Coronary artery (tissue), 2 donors: Measurements from ENCODE around the gene S100A10.
A peak's percentile ranks its signal among the peaks of the same experiment; 100 is the strongest.

Experiments
- DNase-seq: peaks from one replicate; pipeline ENCODE4 v3.0.0-alpha.2; 2017; ENCODE audit warnings: low spot score
- H3K27ac ChIP-seq, 2 donors: fragments of 200-600 bp; sonication (generic); one replicate each; pipeline ENCODE4 v1.5.1; 2016 to 2019
- H3K4me3 ChIP-seq: fragments of 200-600 bp; sonication (generic); 2 replicates; pipeline ENCODE4 v1.5.1; 2016; ENCODE audit warnings: mild to moderate bottlenecking, moderate library complexity
- CTCF ChIP-seq: fragments of 200-600 bp; sonication (generic); IDR thresholded peaks from one replicate; pipeline ENCODE4 v1.5.1; 2019; ENCODE audit warnings: antibody characterized with exemption

The S100A10 gene

GRCh38 chr1:152014943-152015342 lies 21.3 kb upstream of the S100A10 start:
- H3K4me3 ChIP-seq, result no peak overlapping the region
- no peak for DNase-seq
- no peak for TF ChIP-seq CTCF
- H3K27ac ChIP-seq, result no peak overlapping the region

- Histone ChIP-seq H3K4me3 (no peak overlapping the region), H3K27ac (no peak overlapping the region)
- no peak for DNase-seq
- TF ChIP-seq CTCF, result peak; percentile 13
These were observed 20.1 kb upstream of the S100A10 start for GRCh38 chr1:152013664-152014237.

GRCh38 chr1:152009691-152010090 lies 16.0 kb upstream of the S100A10 start:
- TF ChIP-seq CTCF, result no peak
- DNase-seq, result no peak
- H3K4me3 ChIP-seq, result no peak overlapping the region
- no peak overlapping the region for H3K27ac ChIP-seq

- no peak for TF ChIP-seq CTCF
- no peak overlapping the region for H3K27ac ChIP-seq
- no peak overlapping the region for H3K4me3 ChIP-seq
- no peak for DNase-seq
These were observed 13.4 kb upstream of the S100A10 start for GRCh38 chr1:152007047-152007446.

- no peak overlapping the region for H3K27ac ChIP-seq
- no peak for DNase-seq
- no peak overlapping the region for H3K4me3 ChIP-seq
- no peak for TF ChIP-seq CTCF
These were observed 11.8 kb upstream of the S100A10 start for GRCh38 chr1:152005360-152005912.

GRCh38 chr1:152003846-152004442 lies 10.3 kb upstream of the S100A10 start:
- Histone ChIP-seq H3K27ac (no peak overlapping the region), H3K4me3 (no peak overlapping the region)
- DNase-seq, result no peak
- no peak for TF ChIP-seq CTCF

GRCh38 chr1:152002960-152003359 lies 9.3 kb upstream of the S100A10 start:
- no peak overlapping the region for H3K27ac ChIP-seq
- TF ChIP-seq CTCF, result no peak
- no peak for DNase-seq
- no peak overlapping the region for H3K4me3 ChIP-seq
